Stimulated activated effector memory CD8-positive, alpha-beta T cell treated with anti-CD3 and anti-CD28 coated beads, Interleukin-12 subunit alpha, Interleukin-12 subunit beta, amount 100 ng/mL, for 72 hours (primary cell): Measurements from ENCODE around the gene GNG7.
"Not testable (repeated sequence)": the region's sequence is repeated elsewhere in the genome, so short reads cannot be mapped to it uniquely, and the experiment has no call there.

Experiments
- ATAC-seq: fragments of 150-1000 bp; cut with Tn5 transposase; 2 replicates; pipeline ENCODE4 v1.10.0; 2021
- DNase-seq, 2 donors: peaks; one replicate each; pipeline ENCODE4 v3.0.0; 2021 to 2022; ENCODE audit warnings: low spot score in 2 of 2
- H3K27ac Mint-ChIP-seq: one replicate; pipeline ENCODE4 v1.8.0; 2022; ENCODE audit warnings: mild to moderate bottlenecking, mixed read lengths
- H3K36me3 Mint-ChIP-seq: one replicate; pipeline ENCODE4 v1.8.0; 2022; ENCODE audit warnings: mild to moderate bottlenecking, mixed read lengths
- H3K4me1 Mint-ChIP-seq: one replicate; pipeline ENCODE4 v1.8.0; 2022; ENCODE audit warnings: mixed read lengths
- H3K4me3 Mint-ChIP-seq: one replicate; pipeline ENCODE4 v1.8.0; 2022; ENCODE audit warnings: mild to moderate bottlenecking, mixed read lengths
- H3K9me3 Mint-ChIP-seq: one replicate; pipeline ENCODE4 v1.8.0; 2022; ENCODE audit warnings: mixed read lengths

The GNG7 gene

GRCh38 chr19:2586196-2586595, 116.3 kb downstream of the GNG7 start:
- no peaks in the 10 kb centered on the region for H3K4me1 Mint-ChIP-seq
- ATAC-seq (no peak), DNase-seq (no peak)
- peaks cover 7% of the 10 kb centered on the region for H3K9me3 Mint-ChIP-seq
- no peaks in the 10 kb centered on the region for H3K36me3 Mint-ChIP-seq
- H3K27ac Mint-ChIP-seq, result no peak overlapping the region
- H3K4me3 Mint-ChIP-seq, result no peak overlapping the region

GRCh38 chr19:2584002-2584401, 118.5 kb downstream of the GNG7 start:
- no peaks in the 10 kb centered on the region for H3K4me1 Mint-ChIP-seq
- no peak for ATAC-seq
- H3K36me3 Mint-ChIP-seq, result no peaks in the 10 kb centered on the region
- no peak overlapping the region for H3K27ac Mint-ChIP-seq
- no peak for DNase-seq
- H3K4me3 Mint-ChIP-seq, result no peak overlapping the region
- H3K9me3 Mint-ChIP-seq, result peaks cover 2% of the 10 kb centered on the region

DNA sequence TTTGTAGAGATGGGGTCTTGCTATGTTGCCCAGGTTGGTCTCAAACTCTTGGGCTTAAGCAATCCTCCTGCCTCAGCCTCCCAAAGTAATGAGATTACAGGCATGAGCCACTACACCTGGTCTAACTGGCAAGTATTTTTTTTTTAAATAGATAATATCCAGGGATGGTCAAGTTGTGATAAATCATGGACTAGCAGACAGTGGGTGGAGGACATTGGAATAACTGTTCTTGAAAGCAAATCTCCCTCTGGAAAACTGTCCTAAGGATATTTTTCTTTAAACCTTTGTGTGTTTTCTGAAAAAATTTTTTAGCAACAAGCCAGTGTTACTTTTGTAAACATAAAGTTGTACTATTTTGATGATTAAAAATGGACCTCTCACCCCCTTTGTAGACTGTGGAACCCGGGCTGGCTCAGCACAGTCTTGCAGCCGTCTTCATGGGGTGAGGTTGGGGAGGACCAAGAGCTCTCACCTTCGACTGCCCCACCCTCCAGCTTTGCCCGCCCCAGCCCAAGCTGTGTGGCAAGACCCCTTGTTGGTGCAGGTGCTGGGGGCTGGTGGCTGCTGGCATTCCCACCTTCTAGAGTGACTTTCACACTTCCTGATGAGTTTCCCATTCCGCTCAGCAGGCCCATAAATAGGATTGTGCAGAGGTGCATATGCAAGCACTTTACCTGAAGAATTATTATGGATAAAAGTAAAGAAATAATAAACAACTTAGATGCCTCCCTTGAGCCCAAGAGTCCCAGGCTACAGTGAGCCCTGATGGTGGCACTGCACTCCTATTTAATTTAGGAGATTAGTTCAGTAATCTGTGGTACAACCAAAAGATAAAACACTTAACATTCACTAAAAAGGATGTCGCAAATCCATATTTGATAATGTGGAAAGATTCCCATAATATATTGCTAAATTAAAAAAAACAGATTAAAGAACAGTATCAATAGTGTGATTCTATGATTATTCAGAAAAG, 119.2 kb downstream of the GNG7 start:
- Mint-ChIP-seq H3K36me3 (no peaks in the 10 kb centered on the region), H3K4me3 (no peak overlapping the region), H3K9me3 (peaks cover 2% of the 10 kb centered on the region), H3K4me1 (no peaks in the 10 kb centered on the region), H3K27ac (no peak overlapping the region)
- DNase-seq (no peak), ATAC-seq (no peak)

DNA sequence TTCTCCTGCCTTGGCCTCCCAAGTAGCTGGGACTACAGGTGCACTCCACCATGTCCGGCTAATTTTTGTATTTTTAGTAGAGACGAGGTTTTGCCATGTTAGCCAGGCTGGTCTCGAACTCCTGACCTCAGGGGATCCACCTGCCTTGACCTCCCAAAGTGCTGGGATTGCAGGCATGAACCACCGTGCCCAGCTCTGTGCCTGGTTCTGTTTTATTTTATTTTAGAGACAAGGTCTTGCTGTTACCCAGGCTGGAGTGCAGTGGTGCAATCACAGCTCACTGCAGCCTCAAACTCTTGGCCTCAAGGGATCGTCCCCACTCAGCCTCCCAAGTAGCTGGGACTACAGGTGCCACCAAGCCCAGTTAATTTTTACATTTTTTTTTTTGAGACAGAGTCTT, 122.1 kb downstream of the GNG7 start:
- not testable (repeated sequence) for H3K36me3 Mint-ChIP-seq, H3K4me3 Mint-ChIP-seq, H3K4me1 Mint-ChIP-seq, DNase-seq, ATAC-seq, H3K9me3 Mint-ChIP-seq, H3K27ac Mint-ChIP-seq

- no peaks in the 10 kb centered on the region for H3K36me3 Mint-ChIP-seq
- H3K27ac Mint-ChIP-seq, result no peak overlapping the region
- ATAC-seq (no peak), DNase-seq (no peak)
- H3K4me3 Mint-ChIP-seq, result peak overlapping the region; percentile 51
- no peaks in the 10 kb centered on the region for H3K4me1 Mint-ChIP-seq
- peaks cover 2% of the 10 kb centered on the region for H3K9me3 Mint-ChIP-seq
These were observed 122.7 kb downstream of the GNG7 start for GRCh38 chr19:2579678-2580280.

GRCh38 chr19:2578901-2579677, 123.4 kb downstream of the GNG7 start:
- peak overlapping the region; percentile 51 for H3K4me3 Mint-ChIP-seq
- H3K27ac Mint-ChIP-seq, result no peak overlapping the region
- H3K36me3 Mint-ChIP-seq, result no peaks in the 10 kb centered on the region
- peaks cover 2% of the 10 kb centered on the region for H3K9me3 Mint-ChIP-seq
- peak; percentile 72 for ATAC-seq
- no peaks in the 10 kb centered on the region for H3K4me1 Mint-ChIP-seq
- peak; percentile 52 to 81 for DNase-seq

GRCh38 chr19:2578391-2578890, 124.1 kb downstream of the GNG7 start:
- no peaks in the 10 kb centered on the region for H3K4me1 Mint-ChIP-seq
- no peak overlapping the region for H3K27ac Mint-ChIP-seq
- DNase-seq, result no peak
- no peaks in the 10 kb centered on the region for H3K36me3 Mint-ChIP-seq
- peak overlapping the region; percentile 51 for H3K4me3 Mint-ChIP-seq
- no peak for ATAC-seq
- H3K9me3 Mint-ChIP-seq, result no peaks in the 10 kb centered on the region

DNA sequence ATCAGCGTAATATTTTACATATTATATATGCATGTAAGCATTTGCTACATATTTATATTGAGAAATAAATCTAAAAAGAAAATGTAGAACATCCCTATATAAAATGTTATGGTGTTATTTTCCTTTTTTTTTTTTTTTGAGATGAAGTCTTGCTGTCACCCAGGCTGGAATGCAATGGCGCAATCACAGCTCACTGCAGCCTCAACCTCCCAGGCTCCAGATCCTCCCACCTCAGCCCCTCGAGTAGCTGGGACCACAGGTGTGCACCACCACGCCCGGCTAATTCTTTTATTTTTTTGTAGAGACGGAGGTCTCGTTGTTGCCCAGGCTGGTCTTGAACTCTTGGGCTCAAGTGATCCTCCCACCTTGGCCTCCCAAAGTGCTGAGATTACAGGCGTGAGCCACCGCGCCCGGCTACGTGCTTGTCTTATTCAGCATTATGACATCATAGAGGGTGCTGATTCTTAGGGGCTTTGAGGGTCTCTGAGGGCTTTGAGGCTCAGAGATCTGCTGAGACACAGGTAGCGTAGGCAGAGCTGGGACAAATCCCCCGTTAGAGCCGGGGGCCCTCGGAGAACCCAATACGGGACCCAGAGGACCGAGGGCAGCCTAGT, 124.7 kb downstream of the GNG7 start:
- Mint-ChIP-seq H3K9me3 (no peaks in the 10 kb centered on the region), H3K36me3 (no peaks in the 10 kb centered on the region), H3K4me1 (no peaks in the 10 kb centered on the region), H3K27ac (no peak overlapping the region), H3K4me3 (no peak overlapping the region)
- ATAC-seq, result no peak
- no peak for DNase-seq

DNA sequence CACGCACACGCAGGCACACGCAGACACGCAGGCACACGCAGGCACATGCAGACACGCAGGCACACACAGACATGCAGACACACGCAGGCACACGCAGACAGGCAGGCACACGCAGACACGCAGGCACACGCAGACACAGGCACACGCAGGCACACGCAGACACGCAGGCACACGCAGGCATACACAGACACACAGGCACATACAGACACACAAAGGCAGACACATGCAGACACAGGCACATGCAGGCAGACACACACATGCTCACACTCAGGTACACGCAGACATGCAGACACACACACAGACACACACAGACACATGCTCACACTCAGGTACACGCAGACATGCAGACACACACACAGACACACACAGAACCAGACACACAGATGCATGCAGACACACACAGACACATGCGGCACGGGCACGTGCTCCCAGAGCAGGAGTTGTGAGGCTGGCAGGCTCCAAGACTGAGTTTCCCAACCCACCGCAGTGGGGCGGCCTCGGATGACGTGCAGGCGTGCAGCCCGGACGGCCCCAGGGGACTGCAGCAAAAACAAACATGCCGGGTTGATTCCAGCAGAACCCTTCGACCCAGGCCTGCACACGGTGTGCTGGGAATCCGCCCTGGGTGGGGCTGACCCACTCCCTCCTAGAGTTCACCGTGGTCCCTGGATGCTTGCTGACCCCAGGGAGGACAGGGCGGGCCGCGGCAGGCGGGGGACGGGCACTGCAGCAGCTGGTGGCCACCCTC, 126.6 kb downstream of the GNG7 start:
- no peak overlapping the region for H3K4me3 Mint-ChIP-seq
- ATAC-seq (no peak), DNase-seq (no peak)
- no peaks in the 10 kb centered on the region for H3K4me1 Mint-ChIP-seq
- H3K36me3 Mint-ChIP-seq, result no peaks in the 10 kb centered on the region
- H3K9me3 Mint-ChIP-seq, result no peaks in the 10 kb centered on the region
- no peak overlapping the region for H3K27ac Mint-ChIP-seq

- Mint-ChIP-seq H3K27ac (no peak overlapping the region), H3K4me1 (peaks cover 4% of the 10 kb centered on the region), H3K36me3 (no peaks in the 10 kb centered on the region), H3K4me3 (no peak overlapping the region), H3K9me3 (peaks cover under 1% of the 10 kb centered on the region)
- ATAC-seq (no peak), DNase-seq (no peak)
These were observed 127.4 kb downstream of the GNG7 start for GRCh38 chr19:2574971-2575630.

DNA sequence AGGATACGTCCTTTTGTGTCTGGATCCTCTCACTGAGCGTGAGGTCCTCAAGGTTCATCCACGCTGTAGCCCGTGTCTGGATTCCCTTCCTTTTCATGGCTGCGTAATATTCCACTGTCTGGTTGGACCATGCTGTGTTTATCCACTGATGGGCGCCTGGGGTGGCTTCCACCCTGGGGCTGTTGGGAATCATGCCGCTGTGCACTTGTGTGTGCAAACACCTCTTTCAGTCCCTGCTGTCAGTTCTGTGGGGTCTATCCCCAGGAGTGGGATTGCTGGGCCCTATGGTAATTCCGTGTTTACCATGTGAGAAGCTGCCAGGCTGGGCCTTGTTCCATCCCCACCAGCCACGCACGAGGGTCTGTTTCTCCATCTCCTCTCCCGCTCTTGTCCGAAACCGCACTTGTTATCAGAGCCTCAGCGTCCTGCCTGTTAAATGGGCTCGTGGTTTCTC, 128.0 kb downstream of the GNG7 start:
- Mint-ChIP-seq H3K4me3 (no peak overlapping the region), H3K4me1 (peaks cover 8% of the 10 kb centered on the region), H3K36me3 (no peaks in the 10 kb centered on the region), H3K27ac (no peak overlapping the region), H3K9me3 (peaks cover 3% of the 10 kb centered on the region)
- no peak for DNase-seq
- no peak for ATAC-seq

GRCh38 chr19:2573916-2574315, 128.6 kb downstream of the GNG7 start:
- Mint-ChIP-seq H3K4me3 (no peak overlapping the region), H3K36me3 (no peaks in the 10 kb centered on the region), H3K4me1 (peaks cover 8% of the 10 kb centered on the region), H3K9me3 (peaks cover 3% of the 10 kb centered on the region), H3K27ac (no peak overlapping the region)
- DNase-seq (no peak), ATAC-seq (no peak)

- not testable (repeated sequence) for ATAC-seq, H3K27ac Mint-ChIP-seq
- H3K4me1 Mint-ChIP-seq, result peaks cover 22% of the 10 kb centered on the region
These were observed 130.3 kb downstream of the GNG7 start for GRCh38 chr19:2572152-2572551.

More at GRCh38 chr19:2572152-2572551, 130.3 kb downstream of the GNG7 start:
- not testable (repeated sequence) for H3K9me3 Mint-ChIP-seq, DNase-seq, H3K36me3 Mint-ChIP-seq, H3K4me3 Mint-ChIP-seq
